NB4 (cell line): ENCODE results near the gene ITGA2B.

Source experiments
- CTCF ChIP-seq: IDR thresholded peaks from one replicate; pipeline ENCODE4 v1.5.1; 2012; ENCODE audit warnings: low read depth, low read length
- POLR2A ChIP-seq: IDR thresholded peaks from 2 replicates; pipeline ENCODE4 v1.6.1; 2011; ENCODE audit warnings: mild to moderate bottlenecking; ENCODE audit not compliant: insufficient read length; ENCODE audit errors: extremely low read depth
- TF ChIP-seq, protein P1 (sequence below): IDR thresholded peaks from 2 replicates; pipeline ENCODE4 v1.6.1; 2011; ENCODE audit warnings: low read depth, low read length

DNA sequence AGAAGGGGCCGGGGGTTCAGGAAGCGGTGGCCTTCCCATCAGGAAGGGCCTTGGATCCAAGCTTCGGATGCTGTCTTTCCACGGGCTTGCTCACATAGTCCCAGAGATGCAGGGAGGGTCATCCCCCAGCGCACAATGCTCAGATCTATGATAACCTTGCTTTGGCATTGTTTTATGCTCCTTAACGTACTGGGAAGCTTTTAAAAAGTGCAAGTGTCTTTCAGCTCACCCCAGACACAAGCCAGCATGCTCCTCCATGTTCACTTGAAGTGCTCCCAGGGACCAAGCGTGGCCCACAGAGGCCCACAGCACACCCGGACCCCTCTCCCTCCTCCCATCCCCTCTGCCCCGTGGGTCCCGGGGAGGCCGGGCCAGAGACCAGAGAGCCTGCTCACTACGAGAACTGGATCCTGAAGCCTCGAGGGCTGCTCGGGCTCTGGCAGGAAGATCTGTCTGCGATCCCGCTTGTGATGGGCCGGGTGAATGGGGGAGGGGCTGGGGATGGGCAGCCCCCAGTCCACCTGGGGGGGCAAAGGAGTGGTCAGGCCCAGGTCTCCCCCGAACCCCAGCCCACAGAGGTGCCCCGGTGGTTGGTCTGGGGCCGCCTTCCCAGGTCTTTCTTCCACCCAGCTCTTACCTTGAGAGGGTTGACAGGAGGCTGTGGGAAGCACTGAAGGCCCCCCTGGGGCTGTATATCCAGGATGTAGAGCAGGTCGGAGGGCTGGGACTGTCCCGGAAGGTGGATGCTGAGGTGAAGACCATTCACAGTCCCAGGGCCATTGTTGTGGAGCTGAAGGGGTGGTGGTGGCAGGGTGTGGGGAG lies 14.0 kb downstream of the ITGA2B start:
- no peak for TF ChIP-seq CTCF
- TF ChIP-seq POLR2A: no peak
- TF ChIP-seq, protein P1, sequence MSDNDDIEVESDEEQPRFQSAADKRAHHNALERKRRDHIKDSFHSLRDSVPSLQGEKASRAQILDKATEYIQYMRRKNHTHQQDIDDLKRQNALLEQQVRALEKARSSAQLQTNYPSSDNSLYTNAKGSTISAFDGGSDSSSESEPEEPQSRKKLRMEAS: no peak
